HUES6 (cell line): ENCODE measurements around the gene CUX1.
"Not testable (repeated sequence)": the region's sequence is repeated elsewhere in the genome, so short reads cannot be mapped to it uniquely, and the experiment has no call there.

Experiments
- H3K27ac ChIP-seq: 2 replicates; pipeline ENCODE4 v1.7.0; 2013; ENCODE audit warnings: low read depth, mild to moderate bottlenecking, low read length, inconsistent platforms
- H3K27me3 ChIP-seq: 2 replicates; pipeline ENCODE4 v1.6.1; 2013; ENCODE audit warnings: low read length; ENCODE audit not compliant: control insufficient read depth, insufficient read depth
- H3K36me3 ChIP-seq: 2 replicates; pipeline ENCODE4 v1.6.1; 2013; ENCODE audit warnings: low read length; ENCODE audit not compliant: control insufficient read depth, insufficient read depth
- H3K4me1 ChIP-seq: 2 replicates; pipeline ENCODE4 v1.6.1; 2013; ENCODE audit warnings: low read length; ENCODE audit not compliant: control insufficient read depth, insufficient read depth
- H3K4me3 ChIP-seq: 2 replicates; pipeline ENCODE4 v1.5.1; 2013; ENCODE audit warnings: low read depth, low read length
- H3K9ac ChIP-seq: one replicate; pipeline ENCODE4 v1.6.1; 2013; ENCODE audit warnings: mild to moderate bottlenecking, low read length
- H3K9me3 ChIP-seq: 2 replicates; pipeline ENCODE4 v1.6.1; 2013; ENCODE audit warnings: low read depth, low read length; ENCODE audit not compliant: control insufficient read depth, insufficient read depth

Gene CUX1

DNA sequence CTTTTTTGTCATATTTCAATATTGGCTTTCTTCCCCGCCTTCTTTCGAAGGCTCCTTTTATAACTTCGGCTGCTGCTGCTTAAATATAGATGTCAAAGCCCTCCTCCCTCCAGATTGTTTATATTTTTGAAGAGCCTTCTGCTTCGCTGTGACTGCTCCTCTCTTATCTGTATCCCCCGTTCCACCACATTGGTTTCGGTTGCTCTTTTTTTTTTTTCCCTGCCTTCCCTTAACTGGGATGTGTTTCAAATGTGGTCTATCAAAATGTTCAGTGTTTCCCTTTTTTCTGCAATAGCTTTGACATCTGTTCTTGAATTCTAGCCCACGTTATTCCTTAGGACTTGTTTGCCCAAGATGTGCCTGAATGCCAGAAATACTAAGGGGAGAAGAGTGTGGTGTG is 96.4 kb downstream of the CUX1 start:
- Histone ChIP-seq H3K4me1 (peaks cover 32% of the 10 kb centered on the region), H3K27ac (no peak overlapping the region), H3K4me3 (no peak overlapping the region), H3K9me3 (no peaks in the 10 kb centered on the region), H3K27me3 (no peaks in the 10 kb centered on the region), H3K9ac (no peak overlapping the region), H3K36me3 (peaks cover 30% of the 10 kb centered on the region)

- Histone ChIP-seq H3K27ac (no peak overlapping the region), H3K36me3 (peaks cover 30% of the 10 kb centered on the region)
These were observed 97.6 kb downstream of the CUX1 start for GRCh38 chr7:101915000-101915399.

GRCh38 chr7:101916041-101916800 is 98.8 kb downstream of the CUX1 start:
- H3K27me3 ChIP-seq, result no peaks in the 10 kb centered on the region
- no peaks in the 10 kb centered on the region for H3K9me3 ChIP-seq
- H3K4me3 ChIP-seq, result no peak overlapping the region
- H3K4me1 ChIP-seq, result peaks cover 31% of the 10 kb centered on the region
- peaks cover 30% of the 10 kb centered on the region for H3K36me3 ChIP-seq
- H3K27ac ChIP-seq, result no peak overlapping the region
- H3K9ac ChIP-seq, result no peak overlapping the region

More at GRCh38 chr7:101915000-101915399, 97.6 kb downstream of the CUX1 start:
- Histone ChIP-seq H3K4me1 (peaks cover 32% of the 10 kb centered on the region), H3K9me3 (no peaks in the 10 kb centered on the region), H3K27me3 (no peaks in the 10 kb centered on the region), H3K4me3 (no peak overlapping the region), H3K9ac (no peak overlapping the region)

DNA sequence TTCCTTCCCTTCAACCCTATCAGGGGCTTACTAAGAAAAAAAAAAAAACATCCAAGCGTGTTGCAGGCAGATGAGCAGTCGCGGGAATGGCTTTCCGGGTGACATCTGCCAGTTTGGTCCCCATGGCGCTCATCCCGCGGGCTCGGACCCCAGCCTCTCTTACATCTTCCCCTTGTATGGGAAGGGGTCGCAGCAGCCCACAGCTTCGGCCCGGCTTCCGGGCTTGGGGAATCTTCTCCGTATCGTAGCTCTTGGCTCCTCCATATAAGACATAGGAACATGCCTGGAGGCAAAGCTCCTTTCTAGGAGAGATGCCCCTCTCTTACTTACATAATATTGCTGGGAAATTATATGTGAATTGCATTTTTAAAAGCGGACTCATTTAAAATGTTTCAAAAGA is 99.5 kb downstream of the CUX1 start:
- Histone ChIP-seq H3K9me3 (no peaks in the 10 kb centered on the region), H3K36me3 (peaks cover 30% of the 10 kb centered on the region), H3K4me1 (peaks cover 24% of the 10 kb centered on the region)

DNA sequence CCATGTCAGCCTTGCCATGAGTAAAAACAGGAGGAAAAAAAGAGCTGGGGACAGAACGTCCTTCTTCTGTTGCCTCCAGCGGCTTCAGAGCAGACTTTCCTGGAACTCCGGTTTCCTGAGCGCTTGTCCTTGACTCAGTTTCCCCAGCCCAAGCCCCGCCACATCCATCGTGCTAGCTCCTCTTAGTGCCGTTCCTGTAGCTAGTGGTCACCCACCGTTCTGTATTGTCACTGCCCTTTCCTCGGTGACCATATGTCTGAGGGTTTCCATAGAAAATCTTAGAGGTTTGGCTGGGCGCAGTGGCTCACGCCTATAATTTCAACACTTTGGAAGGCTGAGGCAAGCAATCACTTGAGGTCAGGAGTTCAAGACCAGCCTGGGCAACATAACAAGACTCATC is 100.1 kb downstream of the CUX1 start:
- H3K36me3 ChIP-seq, result peaks cover 30% of the 10 kb centered on the region
- H3K9me3 ChIP-seq, result no peaks in the 10 kb centered on the region
- H3K9ac ChIP-seq, result no peak overlapping the region
- H3K27me3 ChIP-seq, result no peaks in the 10 kb centered on the region
- no peak overlapping the region for H3K4me3 ChIP-seq
- H3K4me1 ChIP-seq, result peaks cover 23% of the 10 kb centered on the region
- H3K27ac ChIP-seq, result no peak overlapping the region

More for the DNA sequence above, 99.5 kb downstream of the CUX1 start:
- Histone ChIP-seq H3K4me3 (no peak overlapping the region), H3K27ac (no peak overlapping the region), H3K9ac (no peak overlapping the region), H3K27me3 (no peaks in the 10 kb centered on the region)

DNA sequence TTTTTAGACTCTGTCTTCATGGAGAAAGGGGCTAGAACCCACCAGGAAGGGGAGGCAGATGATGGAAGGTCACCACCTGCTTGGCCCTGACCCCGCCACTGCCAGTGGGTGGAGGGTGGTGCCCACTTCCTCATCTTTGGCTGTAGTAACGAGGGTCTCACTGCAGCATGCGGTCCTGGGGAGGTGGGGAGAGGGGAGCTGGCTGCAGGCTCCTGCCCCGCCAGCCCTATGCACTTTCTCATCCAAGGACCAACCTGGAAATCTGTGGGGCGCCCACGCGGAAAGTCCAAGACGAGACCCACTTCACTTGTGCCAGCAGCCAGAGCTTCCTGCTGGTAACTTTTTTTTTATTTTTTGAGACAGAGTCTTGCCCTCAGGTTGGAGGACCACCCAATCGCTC is 101.0 kb downstream of the CUX1 start:
- no peaks in the 10 kb centered on the region for H3K27me3 ChIP-seq
- no peak overlapping the region for H3K9ac ChIP-seq
- no peaks in the 10 kb centered on the region for H3K9me3 ChIP-seq
- H3K36me3 ChIP-seq, result peaks cover 30% of the 10 kb centered on the region
- H3K4me3 ChIP-seq, result no peak overlapping the region
- peaks cover 24% of the 10 kb centered on the region for H3K4me1 ChIP-seq
- H3K27ac ChIP-seq, result no peak overlapping the region

- Histone ChIP-seq H3K27ac (no peak overlapping the region), H3K36me3 (peaks cover 35% of the 10 kb centered on the region), H3K9ac (no peak overlapping the region)
These were observed 102.1 kb downstream of the CUX1 start for GRCh38 chr7:101919363-101920115.

DNA sequence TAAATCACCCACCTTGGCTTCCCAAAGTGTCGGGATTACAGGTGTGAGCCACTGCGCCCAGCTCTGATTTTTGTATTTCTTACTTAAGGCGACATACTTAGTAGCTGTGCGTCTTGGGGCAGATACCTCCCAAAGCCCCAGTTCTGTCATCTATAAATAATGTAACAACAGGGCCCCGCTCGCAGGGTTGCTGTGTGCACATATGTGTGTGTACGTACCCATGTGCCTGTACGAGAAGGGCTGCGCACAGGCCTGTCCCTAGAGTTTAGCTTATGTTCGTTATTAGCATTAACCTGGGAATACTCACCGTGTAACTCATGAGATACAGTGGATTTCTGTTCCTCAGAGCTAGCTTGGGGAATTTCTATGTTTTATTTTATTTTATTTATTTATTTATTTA is 103.6 kb downstream of the CUX1 start:
- Histone ChIP-seq H3K9ac (no peak overlapping the region), H3K27ac (no peak overlapping the region), H3K9me3 (no peaks in the 10 kb centered on the region), H3K4me3 (no peak overlapping the region), H3K36me3 (peaks cover 28% of the 10 kb centered on the region), H3K4me1 (peaks cover 20% of the 10 kb centered on the region; the same call in 1 of the 2 replicates), H3K27me3 (no peaks in the 10 kb centered on the region)

More at GRCh38 chr7:101919363-101920115, 102.1 kb downstream of the CUX1 start:
- Histone ChIP-seq H3K4me1 (peaks cover 25% of the 10 kb centered on the region; the same call in 1 of the 2 replicates), H3K4me3 (no peak overlapping the region), H3K27me3 (no peaks in the 10 kb centered on the region), H3K9me3 (no peaks in the 10 kb centered on the region)

DNA sequence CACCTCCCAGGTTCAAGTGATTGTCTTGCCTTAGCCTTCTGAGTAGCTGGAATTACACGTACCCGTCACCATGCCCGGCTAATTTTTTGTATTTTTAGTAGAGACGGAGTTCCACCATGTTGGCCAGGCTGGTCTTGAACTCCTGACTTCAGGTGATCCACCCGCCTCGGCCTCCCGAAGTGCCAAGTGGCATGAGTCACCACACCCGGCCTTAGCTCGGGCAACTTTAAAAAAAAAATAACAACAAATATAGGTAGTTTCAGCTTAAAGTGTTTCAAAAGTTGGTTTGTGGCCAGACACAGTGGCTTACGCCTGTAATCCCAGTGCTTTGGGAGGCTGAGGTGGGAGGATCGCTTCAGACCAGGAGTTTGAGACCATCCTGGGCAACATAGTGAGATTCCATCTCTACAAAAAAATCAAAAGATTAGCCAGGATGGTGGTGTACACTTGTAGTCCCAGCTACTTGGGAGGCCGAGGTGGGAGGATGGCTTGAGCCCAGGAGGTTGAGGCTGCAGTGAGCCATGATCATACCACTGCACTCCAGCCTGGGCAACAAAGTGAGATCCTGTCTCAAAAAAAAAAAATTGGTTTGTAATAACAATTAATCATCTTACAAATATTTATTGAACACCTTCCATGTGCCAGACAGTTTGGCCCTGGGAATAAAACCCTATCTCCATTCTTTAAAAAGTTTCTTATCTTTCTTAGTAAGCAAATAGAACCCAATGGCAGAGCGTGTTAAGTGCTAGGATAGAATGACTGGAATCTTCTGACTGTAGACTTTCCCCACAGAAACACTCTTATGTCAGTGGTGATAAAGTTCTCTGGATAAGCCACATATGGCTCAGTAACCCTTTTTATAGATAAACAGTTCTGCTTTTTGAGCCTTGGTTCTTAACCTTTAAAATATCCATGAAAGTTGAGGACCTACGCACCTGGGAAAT is 104.4 kb downstream of the CUX1 start:
- not testable (repeated sequence) for H3K9ac ChIP-seq, H3K4me3 ChIP-seq, H3K27me3 ChIP-seq, H3K9me3 ChIP-seq
- Histone ChIP-seq H3K27ac (0 out of 2 replicates have a peak overlapping the region, but pooled peaks have one; percentile 47), H3K36me3 (peaks cover 26% of the 10 kb centered on the region), H3K4me1 (peaks cover 20% of the 10 kb centered on the region; the same call in 1 of the 2 replicates)

GRCh38 chr7:101922631-101923601 is 105.5 kb downstream of the CUX1 start:
- Histone ChIP-seq H3K9me3 (no peaks in the 10 kb centered on the region), H3K27ac (0 out of 2 replicates have a peak overlapping the region, but pooled peaks have one; percentile 47), H3K27me3 (no peaks in the 10 kb centered on the region), H3K9ac (no peak overlapping the region), H3K4me3 (no peak overlapping the region), H3K4me1 (peaks cover 22% of the 10 kb centered on the region; the same call in 1 of the 2 replicates), H3K36me3 (peaks cover 16% of the 10 kb centered on the region)
